K562 (cell line): Measurements from ENCODE around the gene KLHL34. TPM values are rescaled to one million over a fixed set of nuclear protein-coding genes. Genes with fewer than 3 reads are reported as not detected.

ENCODE experiments used
- ATAC-seq: fragments of 200-7000 bp; cut with Tn5 transposase; 3 replicates; pipeline ENCODE4 v1.9.1; 2020; ENCODE audit warnings: moderate library complexity
- BruUV-seq: library from RNA; stranded (reverse); fragments of 400-500 nt; replicated peaks from 2 replicates; lab custom pipeline; 2021; lab: Mats Ljungman, UMichigan
- CTCF ChIA-PET: fragments of 300-600 bp; formaldehyde crosslinking; extraction: SDS; loops from one replicate; lab custom pipeline; 2021; ENCODE audit warnings: low intra/inter-chr PET ratio; lab: Yijun Ruan, JAX
- POLR2A ChIA-PET: fragments of 300-600, 350-650 bp; sonication (Branson Sonifier 250); formaldehyde crosslinking; extraction: SDS; loops from one replicate; lab custom pipeline; 2021; ENCODE audit warnings: antibody characterized with exemption, inconsistent platforms; lab: Yijun Ruan, JAX
- DNase-seq, 4 experiments: peaks; one replicate each; pipeline versions ENCODE4 v3.0.0 to v3.0.0-alpha.2; 2011 to 2018; ENCODE audit warnings: low spot score in 3 of 4, mixed read lengths in 3 of 4; ENCODE audit errors: extremely low read depth in 1 of 4
- FAIRE-seq: peaks from 2 replicates; lab custom pipeline; 2011; peaks lifted over from hg19 to GRCh38; lab: Jason Lieb, UNC
- H2AFZ ChIP-seq: 2 replicates; pipeline ENCODE4 v1.6.0; 2011; ENCODE audit warnings: low read depth, low read length, control low read depth, inconsistent platforms
- H3K27ac ChIP-seq: fragments of 200-600 bp; 3 replicates; pipeline ENCODE4 v1.8.0; 2011; ENCODE audit warnings: low read depth, mild to moderate bottlenecking, control low read depth, inconsistent platforms, low read length, moderate library complexity, mixed read lengths; ENCODE audit errors: extremely low read depth
- H3K27me3 ChIP-seq, 2 experiments: fragments of 300-600 bp in 1 of 2; 2 replicates in 1 of 2; 3 replicates in 1 of 2; pipeline versions ENCODE4 v1.6.0 to v1.8.0; 2011; ENCODE audit warnings: inconsistent platforms in 2 of 2, low read length in 2 of 2, mild to moderate bottlenecking in 1 of 2, mixed read lengths in 1 of 2, moderate library complexity in 1 of 2; ENCODE audit not compliant: control insufficient read depth in 2 of 2, insufficient read depth in 2 of 2
- H3K36me3 ChIP-seq: fragments of 300-600 bp; 3 replicates; pipeline ENCODE4 v1.8.0; 2011; ENCODE audit warnings: mild to moderate bottlenecking, low read length, inconsistent platforms; ENCODE audit not compliant: control insufficient read depth, insufficient read depth
- H3K4me1 ChIP-seq, 2 experiments: fragments of 200-600 bp in 1 of 2; replicated peaks in 1 of 2; 2 replicates in 1 of 2; 3 replicates in 1 of 2; pipeline versions ENCODE4 v1.5.1 to v1.8.0; 2011; ENCODE audit warnings: inconsistent platforms in 2 of 2, low read length in 2 of 2, mild to moderate bottlenecking in 1 of 2, mixed read lengths in 1 of 2, moderate library complexity in 1 of 2; ENCODE audit not compliant: control insufficient read depth in 2 of 2, insufficient read depth in 2 of 2
- H3K4me2 ChIP-seq: 2 replicates; pipeline ENCODE4 v1.6.1; 2011; ENCODE audit warnings: low read length, control low read depth, inconsistent platforms, mixed read lengths; ENCODE audit not compliant: insufficient read depth
- H3K4me3 ChIP-seq: fragments of 200-600 bp; sonication (generic), shearing (Covaris generic); 2 replicates; pipeline ENCODE4 v1.5.1; 2016; ENCODE audit warnings: control low read depth, inconsistent platforms
- H3K79me2 ChIP-seq: fragments of 200-600 bp; 3 replicates; pipeline ENCODE4 v1.8.0; 2011; ENCODE audit warnings: low read length, inconsistent platforms; ENCODE audit not compliant: control insufficient read depth, insufficient read depth
- H3K9ac ChIP-seq, 2 experiments: 2 replicates each; pipeline versions ENCODE4 v1.6.0 to v1.6.1; 2011; ENCODE audit warnings: low read depth in 2 of 2, low read length in 2 of 2, control low read depth in 1 of 2, inconsistent platforms in 1 of 2, mild to moderate bottlenecking in 1 of 2, mixed read lengths in 1 of 2; ENCODE audit not compliant: insufficient read depth in 1 of 2
- H3K9me1 ChIP-seq: one replicate; pipeline ENCODE4 v1.6.0; 2011; ENCODE audit warnings: inconsistent platforms, mild to moderate bottlenecking, low read length, moderate library complexity; ENCODE audit not compliant: control insufficient read depth, insufficient read depth
- H3K9me3 ChIP-seq: replicated peaks from 2 replicates; pipeline ENCODE4 v1.5.1; 2011; ENCODE audit warnings: low read depth, low read length, inconsistent platforms; ENCODE audit not compliant: control insufficient read depth, insufficient read depth
- H4K20me1 ChIP-seq: replicated peaks from 2 replicates; pipeline ENCODE4 v1.6.1; 2011; ENCODE audit warnings: low read length, inconsistent platforms, mixed read lengths; ENCODE audit not compliant: control insufficient read depth, insufficient read depth
- EHMT2 ChIP-seq: fragments of 450-650 bp; IDR thresholded peaks from 2 replicates; pipeline ENCODE4 v1.6.1; 2018; ENCODE audit warnings: antibody characterized with exemption
- NFE2L1 ChIP-seq: fragments of 450-650 bp; IDR thresholded peaks from 2 replicates; pipeline ENCODE4 v1.6.1; 2016; ENCODE audit warnings: missing genetic modification characterization, low read depth, mild to moderate bottlenecking, missing compliant biosample characterization, moderate library complexity, borderline replicate concordance
- POLR2A ChIP-seq: fragments of 450-650 bp; conservative IDR thresholded peaks from 2 replicates; pipeline ENCODE4 v1.6.1; 2016
- RFX1 ChIP-seq: fragments of 450-650 bp; IDR thresholded peaks from 2 replicates; pipeline ENCODE4 v1.6.1; 2016; ENCODE audit warnings: mild to moderate bottlenecking, moderate library complexity
- SIRT6 ChIP-seq: IDR thresholded peaks from one replicate; pipeline ENCODE4 v1.6.1; 2012; ENCODE audit warnings: low read depth, mild to moderate bottlenecking, control low read depth, inconsistent platforms, low read length, moderate library complexity
- ZBTB1 ChIP-seq: sonication (generic); formaldehyde crosslinking; IDR thresholded peaks from 2 replicates; pipeline ENCODE4 v1.8.1; 2023; ENCODE audit warnings: missing genetic modification reagents, low read depth, mild to moderate bottlenecking, borderline replicate concordance
- ZBTB40 ChIP-seq, 2 experiments: fragments of 450-650 bp in 1 of 2; sonication (generic) in 1 of 2; formaldehyde crosslinking in 1 of 2; IDR thresholded peaks; 2 replicates each; pipeline versions ENCODE4 v1.7.1 to v1.9.0; 2016 to 2022; ENCODE audit warnings: inconsistent platforms in 1 of 2, mild to moderate bottlenecking in 1 of 2, missing genetic modification reagents in 1 of 2
- WGBS: fragments of 100-300 bp; shearing (Covaris generic); methylation state at CpG from one replicate; pipeline ENCODE4 v1.1.6; 2016; ENCODE audit warnings: low coverage, mixed read lengths; ENCODE audit not compliant: insufficient coverage; ENCODE audit errors: missing lambda C conversion rate; 5-methylcytosine and 5-hydroxymethylcytosine counted together
- in situ Hi-C: fragments of 300-500 bp; cut with MboI; formaldehyde crosslinking; loops from 4 replicates; pipeline ENCODE4 v1.15.0; 2018; ENCODE audit warnings: inconsistent platforms, mixed read lengths
- intact Hi-C: fragments of 100-400 bp; cut with micrococcal nuclease; formaldehyde crosslinking; loops from 2 replicates; pipeline ENCODE4 v1.14.2; 2022
- polyA plus RNA-seq, 8 experiments: library from polyadenylated mRNA; depleted of rRNA in 4 of 8; stranded (reverse) in 5 of 8; unstranded in 3 of 8; fragments of >200 nt; fragmentation: Nextera tagmentation in 2 of 8; fragmentation: Illumina TruSeq in 1 of 8; extraction: Ambion mirVana in 2 of 8; extraction: Trizol in 1 of 8; gene quantifications; 2 replicates each; pipeline versions ENCODE4 v1.2.1 to v1.2.3, GENCODE V29; 2011 to 2014; ENCODE audit warnings: inconsistent platforms in 1 of 8, missing spikeins in 1 of 8
- total RNA-seq, 7 experiments: library from RNA; depleted of rRNA in 6 of 7; stranded (reverse); fragments of >200 nt in 6 of 7; fragmentation: Illumina TruSeq in 2 of 7; extraction: Trizol in 2 of 7; gene quantifications; 2 replicates each; pipeline versions ENCODE4 v1.2.1 to v1.2.3, GENCODE V29; 2011 to 2021; ENCODE audit warnings: low replicate concordance in 1 of 7

KLHL34 gene
- total and polyA plus RNA-seq, 9 of the 15 experiments (the other 6 are each of a cell fraction or from before 2014, with no cell fraction given) = not detected

GRCh38 chrX:21632027-21632426, 26.1 kb downstream of the KLHL34 start:
- FAIRE-seq = no peak
- 0% methylated on average over 2 of the region's 2 CpGs for WGBS

More at GRCh38 chrX:21632027-21632426, 26.1 kb downstream of the KLHL34 start:
- Histone ChIP-seq H3K4me1 (no peaks in the 10 kb centered on the region), H3K27me3 (no peaks in the 10 kb centered on the region), H3K4me3 (no peak overlapping the region), H3K79me2 (no peaks in the 10 kb centered on the region), H2AFZ (no peak overlapping the region), H3K27ac (no peak overlapping the region), H3K9me3 (no peaks in the 10 kb centered on the region), H3K9ac (no peak overlapping the region), H3K9me1 (no peaks in the 10 kb centered on the region), H4K20me1 (no peaks in the 10 kb centered on the region), H3K4me2 (no peak overlapping the region), H3K36me3 (no peaks in the 10 kb centered on the region)
- no peak for ATAC-seq
- no peak for DNase-seq
- TF ChIP-seq SIRT6 (no peak), RFX1 (peak; percentile 51), ZBTB1 (CRISPR knock-in tag) (no peak), NFE2L1 (tag) (no peak), EHMT2 (no peak), POLR2A (no peak), ZBTB40 (IDR thresholded peaks at IDR 0.05) (no peak), ZBTB40 (CRISPR knock-in tag; IDR thresholded peaks at IDR 0.05) (no peak)
- intact Hi-C loops = no loop called here
- in situ Hi-C loops = no loop called here
- ChIA-PET CTCF (no interaction called here), POLR2A (no interaction called here)
- no TSS peak for BruUV-seq
